ENCODE measurements around the gene PAK5. TPM values are rescaled to one million over a fixed set of nuclear protein-coding genes. Genes with fewer than 3 reads are reported as not detected.

The PAK5 gene
- polyA plus RNA-seq, 1 donor (not counting 4 experiments of a cell fraction or from before 2014, with no cell fraction given), result not detected

DNA sequence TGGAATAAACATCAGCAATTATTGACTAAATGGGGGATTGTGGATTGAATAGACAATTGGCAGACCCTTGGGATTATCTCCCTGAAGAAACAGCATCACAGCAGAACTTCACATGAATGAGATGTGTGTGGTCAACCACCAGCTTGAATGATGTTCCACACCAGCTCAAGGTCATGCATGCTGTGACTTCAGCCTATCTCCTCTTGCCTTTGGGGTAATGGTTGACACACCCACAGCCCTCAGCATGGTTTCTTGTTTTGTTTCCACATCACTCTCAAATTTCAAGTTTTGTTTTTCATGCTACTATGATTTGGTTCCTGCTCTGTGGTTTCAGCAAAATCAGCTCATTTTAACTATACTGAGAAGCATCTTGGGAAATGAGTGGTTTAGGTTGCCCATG, 94.3 kb downstream of the PAK5 start:
- no peak for FAIRE-seq

DNA sequence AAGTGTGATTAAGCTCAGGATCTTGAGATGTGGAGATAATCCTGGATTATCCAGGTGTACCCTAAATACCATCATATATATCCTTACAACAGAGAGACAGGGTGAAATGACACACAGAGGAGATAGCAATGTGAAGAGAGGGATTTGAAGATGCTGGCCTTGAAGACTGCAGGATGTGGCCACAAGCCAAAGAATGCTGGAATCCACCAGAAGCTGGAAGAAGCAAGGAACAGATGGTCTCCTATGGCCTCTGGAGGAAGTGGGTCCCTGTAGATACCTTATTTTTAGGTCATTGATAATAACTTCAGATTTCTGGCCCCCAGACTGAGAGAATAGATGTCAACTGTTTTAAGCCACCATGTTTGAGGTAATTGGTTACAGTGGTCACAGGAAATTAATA, 95.0 kb downstream of the PAK5 start:
- TF ChIP-seq EZH2 (IDR thresholded peaks at IDR 0.05; ENCODE audit: low read length) (no peak), CTCF (optimal IDR thresholded peaks at IDR 0.05 in 1 of 3, IDR thresholded peaks at IDR 0.05 in 1 of 3, conservative IDR thresholded peaks at IDR 0.05 in 1 of 3; ENCODE audit: extremely low read depth in 1 of 3, insufficient read depth in 2 of 3, low read length in 3 of 3) (no peak)
- FAIRE-seq, result no peak

More for the DNA sequence above, 94.3 kb downstream of the PAK5 start:
- Histone ChIP-seq H2AFZ (ENCODE audit: control insufficient read depth, low read length) (no peak overlapping the region), H3K4me3 (ENCODE audit: control insufficient read depth in 2 of 3, extremely low read depth in 1 of 3, insufficient read depth in 2 of 3, low read depth in 1 of 3, low read length in 3 of 3) (no peak overlapping the region), H3K9me3 (ENCODE audit: control insufficient read depth, low read depth, low read length) (no peaks in the 10 kb centered on the region), H3K4me1 (ENCODE audit: control insufficient read depth, extremely low read depth, insufficient read depth, low read length) (no peaks in the 10 kb centered on the region), H3K9ac (ENCODE audit: control insufficient read depth, extremely low read depth, insufficient read depth, low read length) (no peak overlapping the region), H3K4me2 (ENCODE audit: control insufficient read depth, extremely low read depth, insufficient read depth, low read depth, low read length) (no peak overlapping the region), H3K27ac (ENCODE audit: control insufficient read depth, insufficient read depth, low read length) (no peak overlapping the region), H4K20me1 (ENCODE audit: control insufficient read depth, extremely low read depth, insufficient read depth, low read length) (no peaks in the 10 kb centered on the region), H3K27me3 (ENCODE audit: control insufficient read depth, extremely low read depth, insufficient read depth, low read length) (no peaks in the 10 kb centered on the region), H3K36me3 (ENCODE audit: control insufficient read depth in 2 of 2, extremely low read depth in 1 of 2, insufficient read depth in 2 of 2, low read length in 2 of 2) (no peaks in the 10 kb centered on the region), H3K9me1 (ENCODE audit: control insufficient read depth, extremely low read depth, insufficient read depth, low read length) (no peaks in the 10 kb centered on the region), H3K79me2 (ENCODE audit: control insufficient read depth, insufficient read depth, low read length) (no peaks in the 10 kb centered on the region)
- dilution Hi-C loops (cut with MboI; ENCODE audit: extremely low pct_ligation_motif_present, low sequenced_read_pairs), result no loop called here
- no peak for TF ChIP-seq CTCF (optimal IDR thresholded peaks at IDR 0.05 in 1 of 3, IDR thresholded peaks at IDR 0.05 in 1 of 3, conservative IDR thresholded peaks at IDR 0.05 in 1 of 3; ENCODE audit: extremely low read depth in 1 of 3, insufficient read depth in 2 of 3, low read length in 3 of 3)
- TF ChIP-seq EZH2 (IDR thresholded peaks at IDR 0.05; ENCODE audit: low read length), result no peak
- no peak for DNase-seq (ENCODE audit: low read depth, low spot score)

More for the DNA sequence above, 95.0 kb downstream of the PAK5 start:
- H3K4me2 ChIP-seq (ENCODE audit: control insufficient read depth, extremely low read depth, insufficient read depth, low read depth, low read length), result no peak overlapping the region
- DNase-seq (ENCODE audit: low read depth, low spot score), result no peak
- H2AFZ ChIP-seq (ENCODE audit: control insufficient read depth, low read length), result no peak overlapping the region
- H3K4me1 ChIP-seq (ENCODE audit: control insufficient read depth, extremely low read depth, insufficient read depth, low read length), result no peaks in the 10 kb centered on the region
- dilution Hi-C loops (cut with MboI; ENCODE audit: extremely low pct_ligation_motif_present, low sequenced_read_pairs), result no loop called here
- no peaks in the 10 kb centered on the region for H3K9me3 ChIP-seq (ENCODE audit: control insufficient read depth, low read depth, low read length)
- no peaks in the 10 kb centered on the region for H3K9me1 ChIP-seq (ENCODE audit: control insufficient read depth, extremely low read depth, insufficient read depth, low read length)
- no peaks in the 10 kb centered on the region for H3K27me3 ChIP-seq (ENCODE audit: control insufficient read depth, extremely low read depth, insufficient read depth, low read length)
- no peaks in the 10 kb centered on the region for H3K36me3 ChIP-seq (ENCODE audit: control insufficient read depth in 2 of 2, extremely low read depth in 1 of 2, insufficient read depth in 2 of 2, low read length in 2 of 2)
- no peaks in the 10 kb centered on the region for H4K20me1 ChIP-seq (ENCODE audit: control insufficient read depth, extremely low read depth, insufficient read depth, low read length)
- H3K79me2 ChIP-seq (ENCODE audit: control insufficient read depth, insufficient read depth, low read length), result no peaks in the 10 kb centered on the region
- no peak overlapping the region for H3K9ac ChIP-seq (ENCODE audit: control insufficient read depth, extremely low read depth, insufficient read depth, low read length)
- H3K27ac ChIP-seq (ENCODE audit: control insufficient read depth, insufficient read depth, low read length), result no peak overlapping the region
- H3K4me3 ChIP-seq (ENCODE audit: control insufficient read depth in 2 of 3, extremely low read depth in 1 of 3, insufficient read depth in 2 of 3, low read depth in 1 of 3, low read length in 3 of 3), result no peak overlapping the region
